Kidney (tissue), 14 donors: ENCODE measurements around the gene KPNB1. TPM values are rescaled to one million over a fixed set of nuclear protein-coding genes. Genes with fewer than 3 reads are reported as not detected.
A peak's percentile ranks its signal among the peaks of the same experiment; 100 is the strongest.

Experiments used
- DNase-seq, 5 donors: peaks; one replicate each; pipeline ENCODE4 v3.0.0-alpha.2; 2013 to 2020
- FAIRE-seq: peaks from 2 replicates; lab custom pipeline; 2012; peaks lifted over from hg19 to GRCh38; lab: Jason Lieb, UNC
- H3K27ac ChIP-seq, 2 donors: one replicate each; pipeline ENCODE4 v1.7.0; 2013; ENCODE audit warnings: low read depth in 2 of 2, low read length in 2 of 2, inconsistent platforms in 1 of 2
- H3K27me3 ChIP-seq: one replicate; pipeline ENCODE4 v1.7.1; 2013; ENCODE audit warnings: low read length, inconsistent platforms; ENCODE audit not compliant: control insufficient read depth, insufficient read depth
- H3K36me3 ChIP-seq, 3 donors: one replicate each; pipeline versions ENCODE4 v1.7.0 to v1.7.1; 2013; ENCODE audit warnings: low read length in 3 of 3, control low read depth in 1 of 3, inconsistent platforms in 1 of 3; ENCODE audit not compliant: insufficient read depth in 3 of 3, control insufficient read depth in 2 of 3
- H3K4me1 ChIP-seq, 3 donors: one replicate each; pipeline versions ENCODE4 v1.7.0 to v1.7.1; 2013; ENCODE audit warnings: low read length in 3 of 3, inconsistent platforms in 1 of 3, low read depth in 1 of 3; ENCODE audit not compliant: control insufficient read depth in 2 of 3, insufficient read depth in 2 of 3
- H3K4me3 ChIP-seq, 3 donors: one replicate each; pipeline versions ENCODE4 v1.7.0 to v1.8.1; 2013; ENCODE audit warnings: low read length in 3 of 3, control low read depth in 1 of 3, inconsistent platforms in 1 of 3
- H3K9ac ChIP-seq, 3 donors: one replicate each; pipeline versions ENCODE4 v1.7.0 to v1.7.1; 2013; ENCODE audit warnings: low read length in 3 of 3, control low read depth in 1 of 3, inconsistent platforms in 1 of 3
- H3K9me3 ChIP-seq, 3 donors: one replicate each; pipeline versions ENCODE4 v1.7.0 to v1.7.1; 2013; ENCODE audit warnings: low read length in 3 of 3, control low read depth in 1 of 3, inconsistent platforms in 1 of 3; ENCODE audit not compliant: control insufficient read depth in 2 of 3, insufficient read depth in 1 of 3
- CTCF ChIP-seq: IDR thresholded peaks from 3 replicates; pipeline ENCODE4 v1.5.1; 2012; ENCODE audit warnings: mild to moderate bottlenecking, moderate library complexity, borderline replicate concordance; ENCODE audit not compliant: insufficient read depth; ENCODE audit errors: extremely low read depth
- intact Hi-C: fragments of 100-400 bp; cut with DNase I; formaldehyde crosslinking; loops from one replicate; pipeline ENCODE4 v1.11.1; 2022
- polyA plus RNA-seq: library from polyadenylated mRNA; stranded (reverse); fragments of 350-450 nt; fragmentation: Illumina TruSeq; extraction: RNeasy Lipid Tissue Mini Kit (QIAGEN cat#74804); gene quantifications from one replicate; pipeline ENCODE4 v1.2.3, GENCODE V29; 2014; ENCODE audit warnings: low read depth, low replicate concordance; ENCODE audit not compliant: insufficient read depth
- total RNA-seq: library from RNA; stranded (reverse); fragmentation: NEBNext Ultra II Directional; extraction: Animal tissue kit (Norgen Biotek cat#: 25700); gene quantifications from one replicate; pipeline ENCODE4 v1.2.1, GENCODE V29; 2021
- donor health status: control.
- donor health status: control.
- donor health status: control.
- donor health status: control.
- donor health status: control.
- donor health status: DM: yes; HTN: yes; CAD: no.
- donor health status: Normal renal cell carcinoma (clear cell type).

The KPNB1 gene
- total and polyA plus RNA-seq, 2 donors from 2014 or later: 49.1 to 220 TPM

GRCh38 chr17:47711366-47712099 lies 61.8 kb downstream of the KPNB1 start:
- no peak for TF ChIP-seq CTCF
- peak overlapping the region in 1 of 2 donors; percentile 5 for H3K27ac ChIP-seq
- H3K36me3 ChIP-seq: peaks cover 0 to 7% (median 3%) of the 10 kb centered on the region in 3 donors
- H3K27me3 ChIP-seq: no peaks in the 10 kb centered on the region
- FAIRE-seq (no peak), DNase-seq (no peak)
- H3K9me3 ChIP-seq: no peaks in the 10 kb centered on the region
- peaks cover 0 to 6% (median 5%) of the 10 kb centered on the region in 3 donors for H3K4me1 ChIP-seq
- intact Hi-C loops: no loop called here
- no peak overlapping the region for H3K9ac ChIP-seq
- H3K4me3 ChIP-seq: no peak overlapping the region

DNA sequence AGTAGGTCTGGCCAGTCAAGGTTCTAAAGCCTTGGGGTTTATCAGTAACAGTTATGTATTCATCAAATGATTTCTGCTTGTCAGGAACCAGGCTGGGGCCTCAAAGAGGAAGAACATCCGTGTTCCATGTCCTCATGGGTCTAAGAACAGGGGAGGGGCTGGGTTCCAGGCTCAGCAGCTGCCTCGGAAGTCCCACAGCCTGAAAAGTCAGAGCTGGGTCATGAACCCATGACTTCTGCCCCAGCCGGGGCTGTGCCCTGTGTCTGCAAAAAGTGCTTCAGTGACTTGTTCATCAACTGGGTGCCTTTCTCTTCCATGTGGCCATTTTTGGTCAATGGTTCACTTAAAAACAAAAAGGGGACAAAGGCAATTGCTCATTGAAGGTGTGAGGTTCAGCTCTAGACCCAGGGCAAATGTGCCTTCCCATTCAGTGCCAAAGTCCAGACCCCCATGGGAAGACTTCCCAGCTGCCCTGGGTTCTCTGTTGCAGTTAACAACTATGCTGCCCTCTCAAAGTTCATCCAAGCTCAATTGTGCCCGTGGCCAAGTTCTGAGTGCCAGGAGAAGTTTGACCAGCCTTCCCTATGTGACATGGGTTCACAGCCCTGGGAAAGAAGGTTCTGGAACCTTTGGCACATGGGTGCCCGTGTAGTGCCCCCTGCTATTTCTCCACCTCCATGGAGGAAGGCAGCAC lies 62.8 kb downstream of the KPNB1 start:
- Histone ChIP-seq H3K4me3 (no peak overlapping the region), H3K36me3 (peaks cover 0 to 7% (median 3%) of the 10 kb centered on the region in 3 donors), H3K27me3 (no peaks in the 10 kb centered on the region), H3K4me1 (peaks cover 0 to 6% (median 5%) of the 10 kb centered on the region in 3 donors), H3K27ac (no peak overlapping the region), H3K9ac (no peak overlapping the region), H3K9me3 (no peaks in the 10 kb centered on the region)
- TF ChIP-seq CTCF: no peak
- DNase-seq: no peak
- intact Hi-C loops: no loop called here
- FAIRE-seq: no peak

DNA sequence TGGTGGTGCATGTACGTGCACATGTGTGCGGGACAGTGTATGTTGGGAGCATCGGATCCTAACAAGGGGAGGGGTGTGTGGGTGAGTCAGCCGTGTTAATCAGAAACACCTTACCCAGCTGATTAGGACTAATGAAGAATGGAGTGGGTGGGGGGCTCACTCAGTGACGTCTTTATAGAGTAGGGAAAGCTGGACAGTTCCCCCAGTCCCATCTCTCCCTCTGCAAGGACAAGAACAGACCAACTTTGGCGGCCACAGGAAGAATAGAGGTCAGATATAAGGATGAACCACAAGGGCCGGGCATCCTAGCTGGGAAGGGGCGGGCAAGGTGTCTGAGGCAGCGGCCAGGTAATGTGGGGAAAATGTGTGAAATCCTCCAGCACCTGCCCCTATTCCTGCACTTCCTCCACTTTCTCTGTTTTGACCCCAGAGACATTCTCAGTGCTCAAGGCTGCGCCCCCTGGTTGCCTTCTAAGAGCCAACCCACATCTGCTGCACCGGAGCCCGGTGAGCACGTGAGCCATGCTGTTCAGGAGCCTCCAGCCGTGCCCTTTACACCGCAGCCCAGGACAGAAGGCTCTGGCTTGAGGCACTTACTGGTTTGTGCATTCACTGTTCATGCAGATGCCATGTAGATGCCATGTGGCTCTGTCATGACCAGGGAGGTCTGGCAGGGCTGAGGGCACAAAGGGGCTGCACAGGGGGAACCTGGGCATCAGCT lies 64.4 kb downstream of the KPNB1 start:
- intact Hi-C loops: no loop called here
- no peak overlapping the region for H3K4me3 ChIP-seq

More for the DNA sequence above, 64.4 kb downstream of the KPNB1 start:
- Histone ChIP-seq H3K36me3 (peaks cover 0 to 7% (median 3%) of the 10 kb centered on the region in 3 donors), H3K27ac (no peak overlapping the region), H3K4me1 (peaks cover 0 to 14% (median 9%) of the 10 kb centered on the region in 3 donors), H3K9ac (no peak overlapping the region), H3K9me3 (no peaks in the 10 kb centered on the region), H3K27me3 (no peaks in the 10 kb centered on the region)
- no peak for TF ChIP-seq CTCF
- DNase-seq (no peak), FAIRE-seq (no peak)
